Fibroblast of the aortic adventitia (primary cell): ENCODE measurements around the gene UNC5CL. TPM values are rescaled to one million over a fixed set of nuclear protein-coding genes. Genes with fewer than 3 reads are reported as not detected.
"Not testable (repeated sequence)": the region's sequence is repeated elsewhere in the genome, so short reads cannot be mapped to it uniquely, and the experiment has no call there.

Experiments used
- DNase-seq: peaks from one replicate; pipeline ENCODE4 v3.0.0-alpha.2; 2010; ENCODE audit warnings: low read depth
- H3K4me3 ChIP-seq: 2 replicates; pipeline ENCODE4 v1.5.1; 2011; ENCODE audit warnings: low read depth, mild to moderate bottlenecking, control low read depth, low read length, moderate library complexity
- total RNA-seq: library from RNA; depleted of rRNA; stranded (reverse); fragments of >200 nt; gene quantifications from 2 replicates; pipeline ENCODE4 v1.2.3, GENCODE V29; 2012; ENCODE audit warnings: low replicate concordance
- TF ChIP-seq, protein P1 (sequence below): IDR thresholded peaks from 2 replicates; pipeline ENCODE4 v1.5.1; 2011; ENCODE audit warnings: mild to moderate bottlenecking, low read length, control low read depth, inconsistent platforms; ENCODE audit not compliant: insufficient read depth

The UNC5CL gene
- total RNA-seq, 1 donor: not detected

DNA sequence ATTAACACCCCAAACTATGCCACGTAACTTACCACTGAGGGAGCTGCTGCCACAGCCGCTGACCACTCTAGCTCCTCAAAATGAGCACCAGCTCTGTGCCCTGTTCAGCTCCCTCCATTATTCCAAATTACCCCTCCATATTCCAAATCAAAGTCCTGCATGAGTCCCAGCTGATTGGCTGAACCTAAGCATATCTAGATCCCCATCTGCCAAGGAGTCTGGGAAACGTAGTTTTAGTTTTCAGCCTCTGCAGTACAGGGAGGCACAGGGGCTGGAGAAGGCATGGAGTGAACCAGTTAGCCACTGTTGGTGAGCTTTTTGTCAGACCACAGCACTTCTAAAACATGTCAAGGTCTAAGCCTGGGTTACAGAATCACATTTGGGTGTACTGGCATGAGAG lies 15.9 kb downstream of the UNC5CL start:
- H3K4me3 ChIP-seq: no peak overlapping the region
- no peak for DNase-seq
- TF ChIP-seq, protein P1, sequence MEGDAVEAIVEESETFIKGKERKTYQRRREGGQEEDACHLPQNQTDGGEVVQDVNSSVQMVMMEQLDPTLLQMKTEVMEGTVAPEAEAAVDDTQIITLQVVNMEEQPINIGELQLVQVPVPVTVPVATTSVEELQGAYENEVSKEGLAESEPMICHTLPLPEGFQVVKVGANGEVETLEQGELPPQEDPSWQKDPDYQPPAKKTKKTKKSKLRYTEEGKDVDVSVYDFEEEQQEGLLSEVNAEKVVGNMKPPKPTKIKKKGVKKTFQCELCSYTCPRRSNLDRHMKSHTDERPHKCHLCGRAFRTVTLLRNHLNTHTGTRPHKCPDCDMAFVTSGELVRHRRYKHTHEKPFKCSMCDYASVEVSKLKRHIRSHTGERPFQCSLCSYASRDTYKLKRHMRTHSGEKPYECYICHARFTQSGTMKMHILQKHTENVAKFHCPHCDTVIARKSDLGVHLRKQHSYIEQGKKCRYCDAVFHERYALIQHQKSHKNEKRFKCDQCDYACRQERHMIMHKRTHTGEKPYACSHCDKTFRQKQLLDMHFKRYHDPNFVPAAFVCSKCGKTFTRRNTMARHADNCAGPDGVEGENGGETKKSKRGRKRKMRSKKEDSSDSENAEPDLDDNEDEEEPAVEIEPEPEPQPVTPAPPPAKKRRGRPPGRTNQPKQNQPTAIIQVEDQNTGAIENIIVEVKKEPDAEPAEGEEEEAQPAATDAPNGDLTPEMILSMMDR: no peak

DNA sequence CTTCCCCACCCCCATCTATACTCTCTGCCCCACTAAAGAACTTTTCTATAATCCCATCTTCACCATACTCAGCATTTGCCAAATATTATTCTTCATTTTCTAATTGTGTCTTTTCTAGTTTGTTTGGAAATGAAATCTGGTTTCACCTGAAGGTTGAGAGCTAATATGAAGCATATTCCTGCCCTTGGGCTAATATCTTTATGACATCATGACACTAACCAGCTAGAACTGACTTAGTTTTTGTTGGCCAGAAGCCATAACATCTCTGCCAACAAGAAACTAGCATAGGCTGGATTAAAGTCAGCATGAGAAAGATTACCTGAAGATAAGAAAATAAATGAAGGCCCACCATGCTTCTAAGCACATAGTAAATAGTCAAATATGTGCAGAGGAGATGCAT lies 16.7 kb downstream of the UNC5CL start:
- TF ChIP-seq, protein P1: no peak
- peak; percentile 43 for DNase-seq
- no peak overlapping the region for H3K4me3 ChIP-seq

DNA sequence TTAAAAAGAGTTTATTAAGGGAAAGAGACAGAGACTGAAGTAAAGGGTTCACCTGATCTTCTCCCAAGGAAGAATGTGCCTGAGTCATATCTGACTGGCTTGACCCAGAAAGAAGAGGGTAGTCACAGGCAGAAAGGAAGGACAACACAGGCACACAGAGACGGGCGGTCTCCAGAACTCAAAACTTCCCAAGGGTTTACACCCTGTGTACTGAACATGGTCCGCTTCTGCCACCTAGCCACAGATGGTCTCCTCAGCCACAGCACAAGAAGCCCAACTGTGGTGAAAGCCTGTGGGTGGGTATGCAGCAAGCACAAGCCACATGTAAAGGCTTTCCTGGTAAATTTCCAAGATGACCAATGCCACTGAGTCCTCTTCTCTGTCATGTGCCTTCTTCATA lies 17.2 kb downstream of the UNC5CL start:
- peak; percentile 49 for DNase-seq
- TF ChIP-seq, protein P1: peak; percentile 36
- no peak overlapping the region for H3K4me3 ChIP-seq

DNA sequence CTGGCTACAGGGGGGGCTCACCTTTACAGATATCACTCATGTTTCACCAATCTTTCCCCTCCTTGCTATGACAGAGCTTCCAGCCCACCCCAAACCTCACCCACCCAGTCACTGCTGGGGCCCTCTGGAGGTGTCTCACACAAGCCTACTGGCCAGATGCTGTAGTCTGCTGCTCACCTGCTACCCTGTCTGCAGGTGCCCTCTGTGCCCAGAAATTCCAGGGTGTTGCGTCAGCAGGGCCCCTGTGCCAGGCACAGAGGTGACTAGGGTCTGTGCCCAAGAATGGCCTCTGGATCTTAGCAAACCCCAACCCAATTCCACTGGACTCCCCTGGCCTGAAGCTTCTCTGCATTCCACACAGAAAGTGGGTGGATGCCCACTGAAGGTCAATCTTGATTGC lies 21.4 kb downstream of the UNC5CL start:
- DNase-seq: no peak
- no peak overlapping the region for H3K4me3 ChIP-seq
- TF ChIP-seq, protein P1: no peak

DNA sequence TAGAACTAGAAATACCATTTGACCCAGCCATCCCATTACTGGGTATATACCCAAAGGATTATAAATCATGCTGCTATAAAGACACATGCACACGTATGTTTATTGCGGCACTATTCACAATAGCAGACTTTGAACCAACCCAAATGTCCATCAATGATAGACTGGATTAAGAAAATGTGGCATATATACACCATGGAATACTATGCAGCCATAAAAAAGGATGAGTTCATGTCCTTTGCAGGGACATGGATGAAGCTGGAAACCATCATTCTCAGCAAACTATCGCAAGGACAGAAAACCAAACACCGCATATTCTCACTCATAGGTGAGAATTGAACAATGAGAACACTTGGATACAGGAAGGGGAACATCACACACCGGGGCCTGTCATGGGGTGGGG lies 23.2 kb downstream of the UNC5CL start:
- DNase-seq, H3K4me3 ChIP-seq: not testable (repeated sequence)

DNA sequence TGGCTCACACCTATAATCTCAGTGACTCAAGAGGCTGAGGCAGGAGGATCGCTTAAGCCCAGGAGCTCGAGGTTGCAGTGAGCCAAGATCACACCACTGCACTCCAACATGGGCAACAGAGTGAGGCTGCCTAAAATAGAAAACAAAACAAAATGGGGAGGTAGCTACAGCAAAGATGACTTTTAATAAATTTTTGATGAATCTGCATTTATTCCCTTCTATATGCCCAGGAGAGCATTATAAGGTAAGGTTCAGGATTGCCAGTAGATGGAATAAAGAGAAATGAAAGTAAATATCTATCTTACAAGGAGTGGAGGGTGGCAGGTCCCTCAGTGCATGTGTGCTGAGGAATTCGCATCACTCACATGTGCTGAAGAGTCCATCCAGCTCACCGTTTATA lies 24.2 kb downstream of the UNC5CL start:
- no peak overlapping the region for H3K4me3 ChIP-seq
- TF ChIP-seq, protein P1: no peak
- no peak for DNase-seq

DNA sequence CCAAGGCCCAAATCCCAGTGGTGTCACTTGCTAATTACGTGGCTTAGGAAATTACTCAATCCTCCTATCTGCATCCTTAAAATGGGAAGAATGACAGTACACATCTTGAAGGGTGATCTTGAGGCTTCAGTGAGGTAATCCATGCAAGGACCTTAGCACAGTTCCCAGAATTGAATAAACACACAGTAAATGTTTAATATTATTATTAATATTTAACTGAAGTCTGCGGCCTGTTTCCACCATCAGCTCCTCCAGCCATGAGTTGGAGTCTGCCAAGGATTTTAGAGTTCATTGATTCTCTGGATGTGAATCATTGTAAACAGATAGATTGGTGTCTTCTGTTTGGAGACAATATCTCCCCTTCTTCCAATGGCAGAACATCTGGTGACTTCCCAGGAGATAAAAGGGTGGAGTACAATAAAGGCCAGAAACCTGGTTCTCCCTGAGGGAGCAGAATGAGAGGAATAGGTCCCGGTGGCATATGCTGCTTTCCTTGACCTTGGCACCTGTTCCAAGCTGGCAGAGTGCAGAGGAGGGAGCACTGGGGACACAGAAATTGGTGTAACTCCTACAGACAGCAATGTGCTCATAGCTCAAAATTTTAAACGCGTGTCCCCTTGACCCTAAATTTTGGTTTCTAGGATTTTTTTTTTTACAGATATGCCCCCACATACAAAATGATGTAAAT lies 25.4 kb downstream of the UNC5CL start:
- H3K4me3 ChIP-seq: no peak overlapping the region
- TF ChIP-seq, protein P1: no peak
- DNase-seq: no peak
